Measurements from ENCODE around the gene SPINK13. TPM values are rescaled to one million over a fixed set of nuclear protein-coding genes. Genes with fewer than 3 reads are reported as not detected.

SPINK13 gene
- total RNA-seq, 1 donor from 2014 or later, result not detected

DNA sequence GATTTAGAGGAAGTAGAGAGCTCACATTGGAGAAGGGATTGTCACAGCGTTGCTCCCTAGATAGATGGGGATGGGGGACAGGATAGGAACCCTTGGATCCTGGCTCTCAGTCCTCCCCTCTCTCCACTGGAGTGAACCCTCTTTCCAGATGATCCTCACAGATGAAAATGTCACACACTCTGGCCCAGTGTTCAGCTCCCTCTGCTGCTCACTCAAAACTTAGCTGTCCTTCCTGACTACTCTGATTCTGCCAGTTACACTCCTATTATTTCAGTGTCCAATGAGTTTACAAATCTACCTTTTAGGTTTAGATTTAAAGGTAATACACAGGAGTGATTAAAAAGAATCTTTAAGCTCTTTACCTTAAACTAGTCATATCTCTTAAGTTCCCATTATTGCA is 37.9 kb downstream of the SPINK13 start:
- Histone ChIP-seq H3K36me3 (ENCODE audit: insufficient read depth, low read length) (no peaks in the 10 kb centered on the region), H3K4me2 (ENCODE audit: low read length) (no peak overlapping the region), H3K79me2 (ENCODE audit: insufficient read depth, low read length) (no peaks in the 10 kb centered on the region), H3K9ac (ENCODE audit: low read length) (no peak overlapping the region), H3K9me3 (ENCODE audit: insufficient read depth, low read depth, low read length) (no peaks in the 10 kb centered on the region), H3K4me3 (ENCODE audit: insufficient read depth, low read depth, low read length) (no peak overlapping the region), H4K20me1 (ENCODE audit: insufficient read depth, low read length) (no peaks in the 10 kb centered on the region), H3K27me3 (ENCODE audit: insufficient read depth, low read length) (no peaks in the 10 kb centered on the region), H2AFZ (ENCODE audit: low read depth, low read length) (no peak overlapping the region), H3K27ac (ENCODE audit: low read depth, low read length) (no peak overlapping the region), H3K4me1 (ENCODE audit: insufficient read depth, low read length) (no peaks in the 10 kb centered on the region)
- Mint-ChIP-seq H3K36me3 (ENCODE audit: low read depth, unreplicated experiment) (no peaks in the 10 kb centered on the region), H3K27ac (ENCODE audit: unreplicated experiment) (no peak overlapping the region), H3K4me1 (ENCODE audit: low read depth, unreplicated experiment) (no peaks in the 10 kb centered on the region), H3K4me3 (ENCODE audit: unreplicated experiment) (no peak overlapping the region), H3K27me3 (ENCODE audit: low read depth, unreplicated experiment) (no peaks in the 10 kb centered on the region), H3K9me3 (ENCODE audit: unreplicated experiment) (peaks cover 5% of the 10 kb centered on the region)
- FAIRE-seq (no peak), DNase-seq (ENCODE audit: low read depth) (no peak)
- no peak for TF ChIP-seq EZH2 (IDR thresholded peaks at IDR 0.05; ENCODE audit: insufficient read depth, low read length)
- TF ChIP-seq, protein P1, sequence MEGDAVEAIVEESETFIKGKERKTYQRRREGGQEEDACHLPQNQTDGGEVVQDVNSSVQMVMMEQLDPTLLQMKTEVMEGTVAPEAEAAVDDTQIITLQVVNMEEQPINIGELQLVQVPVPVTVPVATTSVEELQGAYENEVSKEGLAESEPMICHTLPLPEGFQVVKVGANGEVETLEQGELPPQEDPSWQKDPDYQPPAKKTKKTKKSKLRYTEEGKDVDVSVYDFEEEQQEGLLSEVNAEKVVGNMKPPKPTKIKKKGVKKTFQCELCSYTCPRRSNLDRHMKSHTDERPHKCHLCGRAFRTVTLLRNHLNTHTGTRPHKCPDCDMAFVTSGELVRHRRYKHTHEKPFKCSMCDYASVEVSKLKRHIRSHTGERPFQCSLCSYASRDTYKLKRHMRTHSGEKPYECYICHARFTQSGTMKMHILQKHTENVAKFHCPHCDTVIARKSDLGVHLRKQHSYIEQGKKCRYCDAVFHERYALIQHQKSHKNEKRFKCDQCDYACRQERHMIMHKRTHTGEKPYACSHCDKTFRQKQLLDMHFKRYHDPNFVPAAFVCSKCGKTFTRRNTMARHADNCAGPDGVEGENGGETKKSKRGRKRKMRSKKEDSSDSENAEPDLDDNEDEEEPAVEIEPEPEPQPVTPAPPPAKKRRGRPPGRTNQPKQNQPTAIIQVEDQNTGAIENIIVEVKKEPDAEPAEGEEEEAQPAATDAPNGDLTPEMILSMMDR (IDR thresholded peaks at IDR 0.05; ENCODE audit: insufficient read depth, low read depth, low read length), result no peak

DNA sequence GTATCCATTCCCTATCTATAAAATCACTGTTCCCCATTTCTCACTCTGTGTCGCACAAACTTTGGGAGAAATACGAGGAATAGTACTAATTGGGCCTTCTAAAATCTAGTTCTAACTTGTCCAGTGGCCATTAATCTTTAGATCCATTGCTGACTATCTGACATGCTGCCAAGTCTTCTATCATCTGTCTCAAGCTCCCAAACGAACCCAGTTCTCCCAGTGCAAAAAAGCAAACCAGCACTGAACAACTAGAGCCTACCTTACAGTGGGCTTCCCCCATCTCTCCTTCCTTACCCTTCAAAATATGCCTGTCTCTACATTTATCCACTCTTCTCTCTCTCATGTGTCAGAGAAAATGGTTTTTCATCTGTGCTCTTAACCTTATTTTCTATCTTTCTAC is 40.4 kb downstream of the SPINK13 start:
- H3K4me1 Mint-ChIP-seq (ENCODE audit: low read depth, unreplicated experiment), result no peaks in the 10 kb centered on the region
- no peak overlapping the region for H3K27ac Mint-ChIP-seq (ENCODE audit: unreplicated experiment)
- H3K4me3 Mint-ChIP-seq (ENCODE audit: unreplicated experiment), result no peak overlapping the region
- no peaks in the 10 kb centered on the region for H3K9me3 ChIP-seq (ENCODE audit: insufficient read depth, low read depth, low read length)
- H3K27me3 Mint-ChIP-seq (ENCODE audit: low read depth, unreplicated experiment), result no peaks in the 10 kb centered on the region
- FAIRE-seq, result no peak
- peaks cover 5% of the 10 kb centered on the region for H3K9me3 Mint-ChIP-seq (ENCODE audit: unreplicated experiment)
- H3K4me3 ChIP-seq (ENCODE audit: insufficient read depth, low read depth, low read length), result no peak overlapping the region
- H3K9ac ChIP-seq (ENCODE audit: low read length), result no peak overlapping the region
- no peak for DNase-seq (ENCODE audit: low read depth)
- no peaks in the 10 kb centered on the region for H3K27me3 ChIP-seq (ENCODE audit: insufficient read depth, low read length)
- H4K20me1 ChIP-seq (ENCODE audit: insufficient read depth, low read length), result no peaks in the 10 kb centered on the region
- no peak overlapping the region for H3K4me2 ChIP-seq (ENCODE audit: low read length)
- H3K4me1 ChIP-seq (ENCODE audit: insufficient read depth, low read length), result no peaks in the 10 kb centered on the region
- no peak overlapping the region for H3K27ac ChIP-seq (ENCODE audit: low read depth, low read length)
- H3K36me3 Mint-ChIP-seq (ENCODE audit: low read depth, unreplicated experiment), result no peaks in the 10 kb centered on the region
- H3K36me3 ChIP-seq (ENCODE audit: insufficient read depth, low read length), result no peaks in the 10 kb centered on the region
- no peaks in the 10 kb centered on the region for H3K79me2 ChIP-seq (ENCODE audit: insufficient read depth, low read length)
- TF ChIP-seq, protein P1 (IDR thresholded peaks at IDR 0.05; ENCODE audit: insufficient read depth, low read depth, low read length), result no peak
- TF ChIP-seq EZH2 (IDR thresholded peaks at IDR 0.05; ENCODE audit: insufficient read depth, low read length), result no peak
- no peak overlapping the region for H2AFZ ChIP-seq (ENCODE audit: low read depth, low read length)

DNA sequence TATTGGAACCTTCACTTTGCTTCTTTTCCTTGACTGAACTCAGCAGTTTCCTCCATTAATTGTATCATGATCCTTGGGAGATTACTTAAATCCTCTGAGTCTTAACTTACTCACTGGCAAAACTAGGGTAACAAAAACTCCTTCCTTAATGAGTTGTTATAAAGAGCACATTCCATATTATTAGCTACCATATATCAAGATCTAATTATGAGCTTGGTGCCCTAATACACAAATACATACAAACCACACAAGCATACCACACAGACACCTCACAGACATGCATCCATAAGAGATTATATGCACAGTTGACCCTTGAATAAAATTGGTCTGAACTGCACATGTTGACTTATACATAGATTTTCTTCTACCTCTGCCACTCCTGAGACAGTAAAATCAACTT is 41.2 kb downstream of the SPINK13 start:
- no peaks in the 10 kb centered on the region for H3K27me3 Mint-ChIP-seq (ENCODE audit: low read depth, unreplicated experiment)
- no peaks in the 10 kb centered on the region for H3K9me3 ChIP-seq (ENCODE audit: insufficient read depth, low read depth, low read length)
- FAIRE-seq (no peak), DNase-seq (ENCODE audit: low read depth) (no peak)
- no peak overlapping the region for H3K27ac ChIP-seq (ENCODE audit: low read depth, low read length)
- peaks cover 5% of the 10 kb centered on the region for H3K9me3 Mint-ChIP-seq (ENCODE audit: unreplicated experiment)
- H3K4me3 ChIP-seq (ENCODE audit: insufficient read depth, low read depth, low read length), result no peak overlapping the region
- no peak overlapping the region for H3K4me3 Mint-ChIP-seq (ENCODE audit: unreplicated experiment)
- no peak overlapping the region for H2AFZ ChIP-seq (ENCODE audit: low read depth, low read length)
- H4K20me1 ChIP-seq (ENCODE audit: insufficient read depth, low read length), result no peaks in the 10 kb centered on the region
- H3K27me3 ChIP-seq (ENCODE audit: insufficient read depth, low read length), result no peaks in the 10 kb centered on the region
- no peaks in the 10 kb centered on the region for H3K4me1 Mint-ChIP-seq (ENCODE audit: low read depth, unreplicated experiment)
- no peaks in the 10 kb centered on the region for H3K36me3 Mint-ChIP-seq (ENCODE audit: low read depth, unreplicated experiment)
- no peak overlapping the region for H3K4me2 ChIP-seq (ENCODE audit: low read length)
- H3K36me3 ChIP-seq (ENCODE audit: insufficient read depth, low read length), result no peaks in the 10 kb centered on the region
- no peaks in the 10 kb centered on the region for H3K79me2 ChIP-seq (ENCODE audit: insufficient read depth, low read length)
- TF ChIP-seq, protein P1 (IDR thresholded peaks at IDR 0.05; ENCODE audit: insufficient read depth, low read depth, low read length), result no peak
- no peak for TF ChIP-seq EZH2 (IDR thresholded peaks at IDR 0.05; ENCODE audit: insufficient read depth, low read length)
- no peaks in the 10 kb centered on the region for H3K4me1 ChIP-seq (ENCODE audit: insufficient read depth, low read length)
- no peak overlapping the region for H3K9ac ChIP-seq (ENCODE audit: low read length)
- H3K27ac Mint-ChIP-seq (ENCODE audit: unreplicated experiment), result no peak overlapping the region

Data from astrocyte (in vitro differentiated cells and primary cell).